GM18909 (cell line): ENCODE data around the gene CENPP.

Experiments used
- ATAC-seq: cut with Tn5 transposase; IDR thresholded peaks from one replicate; pipeline ENCODE4 v1.9.1; 2021; ENCODE audit warnings: mild to moderate bottlenecking; ENCODE audit not compliant: unreplicated experiment, poor library complexity

CENPP gene

GRCh38 chr9:92501671-92502393, 176.1 kb downstream of the CENPP start:
- no peak for ATAC-seq

GRCh38 chr9:92503156-92503555, 177.4 kb downstream of the CENPP start:
- no peak for ATAC-seq

GRCh38 chr9:92504881-92505280, 179.1 kb downstream of the CENPP start:
- ATAC-seq, result no peak

- no peak for ATAC-seq
Measured at GRCh38 chr9:92506184-92506857, 180.6 kb downstream of the CENPP start.

GRCh38 chr9:92507005-92507404, 181.3 kb downstream of the CENPP start:
- no peak for ATAC-seq

GRCh38 chr9:92507496-92507895, 181.7 kb downstream of the CENPP start:
- no peak for ATAC-seq

- ATAC-seq, result no peak
Measured at GRCh38 chr9:92508018-92508820, 182.5 kb downstream of the CENPP start.

GRCh38 chr9:92509050-92509449, 183.3 kb downstream of the CENPP start:
- no peak for ATAC-seq

- no peak for ATAC-seq
Measured at GRCh38 chr9:92510747-92511146, 185.0 kb downstream of the CENPP start.

- no peak for ATAC-seq
Measured at GRCh38 chr9:92512622-92513021, 186.9 kb downstream of the CENPP start.

- no peak for ATAC-seq
Measured at GRCh38 chr9:92513349-92513748, 187.6 kb downstream of the CENPP start.

GRCh38 chr9:92514635-92515034, 188.9 kb downstream of the CENPP start:
- no peak for ATAC-seq

GRCh38 chr9:92516521-92516920, 190.8 kb downstream of the CENPP start:
- no peak for ATAC-seq

- ATAC-seq, result no peak
Measured at GRCh38 chr9:92517046-92517445, 191.3 kb downstream of the CENPP start.

GRCh38 chr9:92518199-92518598, 192.4 kb downstream of the CENPP start:
- ATAC-seq, result no peak

GRCh38 chr9:92520837-92521236, 195.1 kb downstream of the CENPP start:
- no peak for ATAC-seq

- no peak for ATAC-seq
Measured at GRCh38 chr9:92522983-92523970, 197.5 kb downstream of the CENPP start.

GRCh38 chr9:92524881-92525280, 199.1 kb downstream of the CENPP start:
- no peak for ATAC-seq

- no peak for ATAC-seq
Measured at GRCh38 chr9:92525306-92525705, 199.6 kb downstream of the CENPP start.

GRCh38 chr9:92527291-92527828, 201.6 kb downstream of the CENPP start:
- no peak for ATAC-seq
